WTC11 (cell line): Measurements from ENCODE around the gene SLC25A11. TPM values are rescaled to one million over a fixed set of nuclear protein-coding genes. Genes with fewer than 3 reads are reported as not detected.
A peak's percentile ranks its signal among the peaks of the same experiment; 100 is the strongest.

ENCODE experiments used
- ATAC-seq: fragments of 200-7000 bp; cut with Tn5 transposase; 2 replicates; pipeline ENCODE4 v1.10.0; 2021; ENCODE audit warnings: mild to moderate bottlenecking, moderate library complexity
- CTCF ChIA-PET: fragments of 300-600 bp; sonication (Branson Sonifier 250); formaldehyde crosslinking; loops from one replicate; lab custom pipeline; 2021; ENCODE audit warnings: antibody characterized with exemption; lab: Charles Lee
- POLR2A ChIA-PET: fragments of 350-600 bp; sonication (Branson Sonifier 250); formaldehyde crosslinking; loops from one replicate; lab custom pipeline; 2021; ENCODE audit warnings: antibody characterized with exemption; lab: Charles Lee
- DNase-seq: peaks from one replicate; pipeline ENCODE4 v3.0.0; 2021; ENCODE audit warnings: low spot score
- H3K27ac Mint-ChIP-seq: 2 replicates; pipeline ENCODE4 v1.8.0; 2021; ENCODE audit warnings: mixed read lengths
- H3K27me3 Mint-ChIP-seq: 2 replicates; pipeline ENCODE4 v1.8.0; 2021; ENCODE audit warnings: low read depth, mild to moderate bottlenecking, moderate library complexity, mixed read lengths
- H3K36me3 Mint-ChIP-seq: 2 replicates; pipeline ENCODE4 v1.8.0; 2021; ENCODE audit warnings: mixed read lengths
- H3K4me1 Mint-ChIP-seq: 2 replicates; pipeline ENCODE4 v1.8.0; 2022; ENCODE audit warnings: mixed read lengths
- H3K4me3 Mint-ChIP-seq: 2 replicates; pipeline ENCODE4 v1.8.0; 2021; ENCODE audit warnings: mild to moderate bottlenecking, moderate library complexity, mixed read lengths
- H3K9me3 Mint-ChIP-seq: 2 replicates; pipeline ENCODE4 v1.8.0; 2021; ENCODE audit warnings: mixed read lengths
- CBFB ChIP-seq: sonication (generic); formaldehyde crosslinking; IDR thresholded peaks from 2 replicates; pipeline ENCODE4 v1.8.1; 2022; ENCODE audit warnings: mild to moderate bottlenecking, low read depth, missing genetic modification reagents
- CREB1 ChIP-seq: sonication (generic); formaldehyde crosslinking; IDR thresholded peaks from 2 replicates; pipeline ENCODE4 v1.8.0; 2023; ENCODE audit warnings: mild to moderate bottlenecking, missing genetic modification reagents
- ELF4 ChIP-seq: sonication (generic); formaldehyde crosslinking; IDR thresholded peaks from 2 replicates; pipeline ENCODE4 v1.8.1; 2022; ENCODE audit warnings: low read depth, mild to moderate bottlenecking, moderate library complexity, missing genetic modification reagents
- GABPB1 ChIP-seq: sonication (generic); formaldehyde crosslinking; IDR thresholded peaks from 2 replicates; pipeline ENCODE4 v1.8.1; 2023; ENCODE audit warnings: mild to moderate bottlenecking, missing genetic modification reagents
- GTF2I ChIP-seq: fragments of 250-450 bp; sonication (Bioruptor Pico); conservative IDR thresholded peaks from 2 replicates; pipeline ENCODE4 v1.4.0; 2021; ENCODE audit warnings: mild to moderate bottlenecking
- IRF1 ChIP-seq: sonication (generic); formaldehyde crosslinking; IDR thresholded peaks from 2 replicates; pipeline ENCODE4 v1.8.0; 2023; ENCODE audit warnings: missing genetic modification reagents
- JUN ChIP-seq: sonication (generic); formaldehyde crosslinking; IDR thresholded peaks from 2 replicates; pipeline ENCODE4 v1.8.0; 2023; ENCODE audit warnings: mild to moderate bottlenecking, missing genetic modification reagents
- NR1H2 ChIP-seq: sonication (generic); formaldehyde crosslinking; IDR thresholded peaks from 2 replicates; pipeline ENCODE4 v1.9.0; 2021; ENCODE audit warnings: mild to moderate bottlenecking, moderate library complexity, missing genetic modification reagents
- RELA ChIP-seq: sonication (generic); formaldehyde crosslinking; IDR thresholded peaks from 2 replicates; pipeline ENCODE4 v1.8.1; 2022; ENCODE audit warnings: missing genetic modification reagents, mild to moderate bottlenecking, borderline replicate concordance
- SMAD4 ChIP-seq: sonication (generic); formaldehyde crosslinking; IDR thresholded peaks from 2 replicates; pipeline ENCODE4 v1.8.0; 2022; ENCODE audit warnings: mild to moderate bottlenecking, missing genetic modification reagents
- STAT6 ChIP-seq: sonication (generic); formaldehyde crosslinking; conservative IDR thresholded peaks from 2 replicates; pipeline ENCODE4 v1.8.1; 2023; ENCODE audit warnings: mild to moderate bottlenecking, low read depth, missing genetic modification reagents, moderate library complexity
- ZNF138 ChIP-seq: sonication (generic); formaldehyde crosslinking; conservative IDR thresholded peaks from 2 replicates; pipeline ENCODE4 v1.8.1; 2022; ENCODE audit warnings: mild to moderate bottlenecking, moderate library complexity, missing genetic modification reagents
- ZNF232 ChIP-seq: sonication (generic); formaldehyde crosslinking; IDR thresholded peaks from 2 replicates; pipeline ENCODE4 v1.8.0; 2022; ENCODE audit warnings: mild to moderate bottlenecking, missing genetic modification reagents
- ZNF512 ChIP-seq: sonication (generic); formaldehyde crosslinking; IDR thresholded peaks from 2 replicates; pipeline ENCODE4 v1.8.1; 2022; ENCODE audit warnings: missing genetic modification reagents, borderline replicate concordance
- ZSCAN18 ChIP-seq: fragments of 250-450 bp; sonication (Bioruptor Pico); IDR thresholded peaks from 2 replicates; pipeline ENCODE4 v2.1.2; 2022; ENCODE audit warnings: mild to moderate bottlenecking, moderate library complexity
- total RNA-seq: library from RNA; stranded (reverse); gene quantifications from 3 replicates; pipeline ENCODE4 v1.2.3, GENCODE V29; 2021
- TF ChIP-seq, protein P1 (sequence below): sonication (generic); formaldehyde crosslinking; IDR thresholded peaks from 2 replicates; pipeline ENCODE4 v1.8.0; 2022; ENCODE audit warnings: mild to moderate bottlenecking, missing genetic modification reagents

Gene SLC25A11
- total RNA-seq, 1 experiment from 2014 or later, result 73.7 TPM

- H3K4me3 Mint-ChIP-seq, result peak overlapping the region; percentile 81
- TF ChIP-seq CBFB (CRISPR knock-in tag), result no peak
- TF ChIP-seq IRF1 (CRISPR knock-in tag), result no peak
- TF ChIP-seq JUN (CRISPR knock-in tag), result no peak
- no peak for TF ChIP-seq ZNF232 (CRISPR knock-in tag)
- TF ChIP-seq NR1H2, result no peak
- TF ChIP-seq GABPB1 (CRISPR knock-in tag), result no peak
- no peak for TF ChIP-seq ZNF512 (CRISPR knock-in tag)
- TF ChIP-seq CREB1 (CRISPR knock-in tag), result no peak
- no peak for TF ChIP-seq ZSCAN18 (CRISPR knock-in tag)
- TF ChIP-seq ELF4 (CRISPR knock-in tag), result no peak
- TF ChIP-seq SMAD4 (CRISPR knock-in tag), result no peak
- TF ChIP-seq GTF2I (CRISPR knock-in tag), result no peak
- no peak for TF ChIP-seq STAT6 (CRISPR knock-in tag)
- no peak for TF ChIP-seq ZNF138
- TF ChIP-seq, protein P1, sequence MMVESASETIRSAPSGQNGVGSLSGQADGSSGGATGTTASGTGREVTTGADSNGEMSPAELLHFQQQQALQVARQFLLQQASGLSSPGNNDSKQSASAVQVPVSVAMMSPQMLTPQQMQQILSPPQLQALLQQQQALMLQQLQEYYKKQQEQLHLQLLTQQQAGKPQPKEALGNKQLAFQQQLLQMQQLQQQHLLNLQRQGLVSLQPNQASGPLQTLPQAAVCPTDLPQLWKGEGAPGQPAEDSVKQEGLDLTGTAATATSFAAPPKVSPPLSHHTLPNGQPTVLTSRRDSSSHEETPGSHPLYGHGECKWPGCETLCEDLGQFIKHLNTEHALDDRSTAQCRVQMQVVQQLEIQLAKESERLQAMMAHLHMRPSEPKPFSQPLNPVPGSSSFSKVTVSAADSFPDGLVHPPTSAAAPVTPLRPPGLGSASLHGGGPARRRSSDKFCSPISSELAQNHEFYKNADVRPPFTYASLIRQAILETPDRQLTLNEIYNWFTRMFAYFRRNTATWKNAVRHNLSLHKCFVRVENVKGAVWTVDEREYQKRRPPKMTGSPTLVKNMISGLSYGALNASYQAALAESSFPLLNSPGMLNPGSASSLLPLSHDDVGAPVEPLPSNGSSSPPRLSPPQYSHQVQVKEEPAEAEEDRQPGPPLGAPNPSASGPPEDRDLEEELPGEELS (CRISPR knock-in tag), result no peak
- TF ChIP-seq RELA (CRISPR knock-in tag), result no peak
- peaks cover under 1% of the 10 kb centered on the region; the same call in 1 of the 2 replicates for H3K36me3 Mint-ChIP-seq
- CTCF ChIA-PET, result interaction anchor here (0.6 to 2.8 kb wide), 6 partner anchors 8 to 191 kb away, joined by 3 to 38 read pairs (median 6); partner anchors contain the start of gene ARRB2
- no peak for ATAC-seq
- H3K4me1 Mint-ChIP-seq, result peaks cover 14% of the 10 kb centered on the region
- POLR2A ChIA-PET, result interaction anchor here (0.6 to 2.0 kb wide), 2 partner anchors 8 to 135 kb away, joined by 7 read pairs; no protein-coding TSS in a partner anchor
- DNase-seq, result no peak
- H3K27me3 Mint-ChIP-seq, result peaks cover 10% of the 10 kb centered on the region
- H3K27ac Mint-ChIP-seq, result no peak overlapping the region
- H3K9me3 Mint-ChIP-seq, result no peaks in the 10 kb centered on the region
Measured at GRCh38 chr17:4901108-4901647, 38.7 kb downstream of the SLC25A11 start.
